ENCODE measurements around the gene CYP21A2. TPM values are rescaled to one million over a fixed set of nuclear protein-coding genes. Genes with fewer than 3 reads are reported as not detected.
"Not testable (repeated sequence)": the region's sequence is repeated elsewhere in the genome, so short reads cannot be mapped to it uniquely, and the experiment has no call there.

Gene CYP21A2
- total RNA-seq, 2 experiments from 2014 or later, result not detected

DNA sequence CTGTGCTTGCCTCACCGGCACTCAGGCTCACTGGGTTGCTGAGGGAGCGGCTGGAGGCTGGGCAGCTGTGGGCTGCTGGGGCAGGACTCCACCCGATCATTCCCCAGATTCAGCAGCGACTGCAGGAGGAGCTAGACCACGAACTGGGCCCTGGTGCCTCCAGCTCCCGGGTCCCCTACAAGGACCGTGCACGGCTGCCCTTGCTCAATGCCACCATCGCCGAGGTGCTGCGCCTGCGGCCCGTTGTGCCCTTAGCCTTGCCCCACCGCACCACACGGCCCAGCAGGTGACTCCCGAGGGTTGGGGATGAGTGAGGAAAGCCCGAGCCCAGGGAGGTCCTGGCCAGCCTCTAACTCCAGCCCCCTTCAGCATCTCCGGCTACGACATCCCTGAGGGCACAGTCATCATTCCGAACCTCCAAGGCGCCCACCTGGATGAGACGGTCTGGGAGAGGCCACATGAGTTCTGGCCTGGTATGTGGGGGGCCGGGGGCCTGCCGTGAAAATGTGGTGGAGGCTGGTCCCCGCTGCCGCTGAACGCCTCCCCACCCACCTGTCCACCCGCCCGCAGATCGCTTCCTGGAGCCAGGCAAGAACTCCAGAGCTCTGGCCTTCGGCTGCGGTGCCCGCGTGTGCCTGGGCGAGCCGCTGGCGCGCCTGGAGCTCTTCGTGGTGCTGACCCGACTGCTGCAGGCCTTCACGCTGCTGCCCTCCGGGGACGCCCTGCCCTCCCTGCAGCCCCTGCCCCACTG is 2.3 kb downstream of the CYP21A2 start:
- POLR2A ChIA-PET; CTCF ChIA-PET (ENCODE audit: unreplicated experiment); H2AFZ ChIP-seq (ENCODE audit: low read length); H3K27ac ChIP-seq (ENCODE audit: low read depth, low read length, poor library complexity, severe bottlenecking); H3K4me1 ChIP-seq (ENCODE audit: insufficient read depth, low read length, poor library complexity, severe bottlenecking); H3K36me3 ChIP-seq (ENCODE audit: insufficient read depth, low read length); H3K9me2 ChIP-seq (ENCODE audit: insufficient read depth, low read length); H3K79me2 ChIP-seq (ENCODE audit: insufficient read depth, low read depth, low read length); H3K9me3 ChIP-seq (ENCODE audit: low read length); H4K20me1 ChIP-seq (ENCODE audit: insufficient read depth, low read length); H3K4me3 ChIP-seq (ENCODE audit: low read depth, low read length, poor library complexity, severe bottlenecking); H3K4me2 ChIP-seq (ENCODE audit: low read length); intact Hi-C loops (cut with micrococcal nuclease; ENCODE audit: unreplicated experiment); DNase-seq (ENCODE audit: low spot score); BruUV-seq (replicated peaks): not testable (repeated sequence)

DNA sequence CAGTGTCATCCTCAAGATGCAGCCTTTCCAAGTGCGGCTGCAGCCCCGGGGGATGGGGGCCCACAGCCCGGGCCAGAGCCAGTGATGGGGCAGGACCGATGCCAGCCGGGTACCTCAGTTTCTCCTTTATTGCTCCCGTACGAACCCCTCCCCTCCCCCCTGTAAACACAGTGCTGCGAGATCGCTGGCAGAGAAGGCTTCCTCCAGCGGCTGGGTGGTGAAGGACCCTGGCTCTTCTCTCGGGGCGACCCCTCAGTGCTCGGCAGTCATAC is 2.8 kb downstream of the CYP21A2 start:
- CTCF ChIA-PET (ENCODE audit: unreplicated experiment); DNase-seq (ENCODE audit: low spot score); H3K4me3 ChIP-seq (ENCODE audit: low read depth, low read length, poor library complexity, severe bottlenecking); H3K4me2 ChIP-seq (ENCODE audit: low read length); H3K27ac ChIP-seq (ENCODE audit: low read depth, low read length, poor library complexity, severe bottlenecking); H4K20me1 ChIP-seq (ENCODE audit: insufficient read depth, low read length); H3K9me3 ChIP-seq (ENCODE audit: low read length); H3K9me2 ChIP-seq (ENCODE audit: insufficient read depth, low read length); H3K36me3 ChIP-seq (ENCODE audit: insufficient read depth, low read length); intact Hi-C loops (cut with micrococcal nuclease; ENCODE audit: unreplicated experiment); H3K4me1 ChIP-seq (ENCODE audit: insufficient read depth, low read length, poor library complexity, severe bottlenecking); BruUV-seq (replicated peaks); H2AFZ ChIP-seq (ENCODE audit: low read length); H3K79me2 ChIP-seq (ENCODE audit: insufficient read depth, low read depth, low read length); POLR2A ChIA-PET: not testable (repeated sequence)

DNA sequence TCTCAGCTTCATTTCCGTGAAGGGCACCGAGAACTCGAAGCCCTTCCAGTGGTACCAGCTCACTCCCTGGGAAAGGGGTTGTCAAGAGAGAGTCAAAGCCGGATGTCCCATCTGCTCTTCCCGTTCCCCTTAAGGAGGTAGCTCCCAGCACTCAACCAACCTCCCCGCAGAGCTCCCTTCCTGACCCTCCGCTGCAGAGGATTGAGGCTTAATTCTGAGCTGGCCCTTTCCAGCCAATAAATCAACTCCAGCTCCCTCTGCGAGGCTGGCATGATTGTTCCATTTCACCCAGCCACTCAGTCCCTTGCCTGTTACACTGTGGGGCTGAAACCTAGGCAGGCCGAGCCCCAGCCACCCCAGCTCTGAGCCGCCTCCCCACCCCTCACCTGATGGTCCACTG is 3.2 kb downstream of the CYP21A2 start:
- H3K4me1 ChIP-seq (ENCODE audit: insufficient read depth, low read length, poor library complexity, severe bottlenecking); H3K79me2 ChIP-seq (ENCODE audit: insufficient read depth, low read depth, low read length); DNase-seq (ENCODE audit: low spot score); intact Hi-C loops (cut with micrococcal nuclease; ENCODE audit: unreplicated experiment); H3K4me2 ChIP-seq (ENCODE audit: low read length); H3K27ac ChIP-seq (ENCODE audit: low read depth, low read length, poor library complexity, severe bottlenecking); H3K36me3 ChIP-seq (ENCODE audit: insufficient read depth, low read length); POLR2A ChIA-PET; BruUV-seq (replicated peaks); H3K4me3 ChIP-seq (ENCODE audit: low read depth, low read length, poor library complexity, severe bottlenecking); H3K9me3 ChIP-seq (ENCODE audit: low read length); H3K9me2 ChIP-seq (ENCODE audit: insufficient read depth, low read length); H4K20me1 ChIP-seq (ENCODE audit: insufficient read depth, low read length); CTCF ChIA-PET (ENCODE audit: unreplicated experiment); H2AFZ ChIP-seq (ENCODE audit: low read length): not testable (repeated sequence)

DNA sequence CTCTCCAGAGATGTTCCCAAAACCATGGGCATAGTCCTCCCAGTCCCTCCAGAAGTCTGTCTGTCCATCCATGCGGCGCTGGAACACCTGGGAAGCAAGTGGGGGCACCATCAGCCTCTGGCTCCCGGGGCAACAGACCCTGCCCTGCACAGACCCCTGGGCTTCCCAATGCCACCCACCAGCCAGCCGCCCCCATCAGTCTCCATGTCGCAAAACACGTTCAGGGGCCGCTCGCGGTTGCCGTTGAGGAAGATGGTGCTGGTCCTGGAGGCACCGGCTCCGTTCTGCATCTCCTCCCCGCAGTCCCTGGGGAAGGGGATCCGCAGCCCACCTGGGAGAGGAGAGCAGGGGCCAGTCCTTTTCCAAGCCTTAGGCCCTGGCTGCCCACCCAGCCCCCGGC is 4.1 kb downstream of the CYP21A2 start:
- H2AFZ ChIP-seq (ENCODE audit: low read length); H3K4me1 ChIP-seq (ENCODE audit: insufficient read depth, low read length, poor library complexity, severe bottlenecking); CTCF ChIA-PET (ENCODE audit: unreplicated experiment); POLR2A ChIA-PET; DNase-seq (ENCODE audit: low spot score); H3K27ac ChIP-seq (ENCODE audit: low read depth, low read length, poor library complexity, severe bottlenecking); H3K36me3 ChIP-seq (ENCODE audit: insufficient read depth, low read length); intact Hi-C loops (cut with micrococcal nuclease; ENCODE audit: unreplicated experiment); H3K4me3 ChIP-seq (ENCODE audit: low read depth, low read length, poor library complexity, severe bottlenecking); H3K4me2 ChIP-seq (ENCODE audit: low read length); H3K79me2 ChIP-seq (ENCODE audit: insufficient read depth, low read depth, low read length); H4K20me1 ChIP-seq (ENCODE audit: insufficient read depth, low read length); BruUV-seq (replicated peaks); H3K9me2 ChIP-seq (ENCODE audit: insufficient read depth, low read length); H3K9me3 ChIP-seq (ENCODE audit: low read length): not testable (repeated sequence)

DNA sequence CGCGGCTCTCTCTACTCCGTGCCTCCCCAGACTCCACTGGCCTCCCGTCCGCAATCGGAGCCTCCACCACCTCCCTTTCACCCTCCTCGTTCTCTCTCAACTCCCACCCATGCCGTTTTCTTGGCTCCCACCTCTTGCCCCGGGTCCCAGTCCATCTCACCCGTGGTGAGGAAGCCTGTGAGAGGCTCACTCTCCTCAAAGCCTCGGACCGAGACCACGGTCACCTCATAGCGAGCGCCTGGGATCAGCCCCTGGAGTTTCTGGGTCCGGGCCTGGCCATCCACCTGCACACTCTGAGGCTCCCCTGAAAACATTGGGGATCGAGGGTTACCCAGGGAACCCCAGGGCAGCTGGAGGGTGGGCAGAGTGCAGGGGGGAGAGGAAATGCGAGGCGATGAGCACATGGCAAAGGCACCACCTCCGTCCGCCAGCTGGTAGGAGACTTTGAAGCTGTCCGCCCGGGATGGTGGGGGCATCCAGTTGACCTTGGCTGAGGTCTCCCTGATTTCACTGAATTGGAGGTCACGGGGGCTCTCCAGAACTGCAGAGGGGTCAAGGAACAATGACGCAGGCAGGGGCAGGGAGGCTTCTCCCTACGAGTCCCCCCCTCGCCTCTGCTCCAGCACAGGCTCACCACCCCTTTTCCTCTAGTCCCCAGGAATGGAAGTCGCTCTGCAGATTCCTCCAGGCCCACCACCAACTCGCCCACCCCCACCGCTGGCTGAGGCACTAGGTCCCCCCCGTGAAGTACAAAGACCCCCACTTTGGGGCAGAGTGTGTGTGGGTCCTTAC is 5.6 kb downstream of the CYP21A2 start:
- H3K4me1 ChIP-seq (ENCODE audit: insufficient read depth, low read length, poor library complexity, severe bottlenecking); H4K20me1 ChIP-seq (ENCODE audit: insufficient read depth, low read length); DNase-seq (ENCODE audit: low spot score); H3K4me2 ChIP-seq (ENCODE audit: low read length); H3K27ac ChIP-seq (ENCODE audit: low read depth, low read length, poor library complexity, severe bottlenecking); H3K4me3 ChIP-seq (ENCODE audit: low read depth, low read length, poor library complexity, severe bottlenecking); H3K79me2 ChIP-seq (ENCODE audit: insufficient read depth, low read depth, low read length); H3K9me3 ChIP-seq (ENCODE audit: low read length); POLR2A ChIA-PET; BruUV-seq (replicated peaks); CTCF ChIA-PET (ENCODE audit: unreplicated experiment); H3K36me3 ChIP-seq (ENCODE audit: insufficient read depth, low read length); H2AFZ ChIP-seq (ENCODE audit: low read length); H3K9me2 ChIP-seq (ENCODE audit: insufficient read depth, low read length); intact Hi-C loops (cut with micrococcal nuclease; ENCODE audit: unreplicated experiment): not testable (repeated sequence)

DNA sequence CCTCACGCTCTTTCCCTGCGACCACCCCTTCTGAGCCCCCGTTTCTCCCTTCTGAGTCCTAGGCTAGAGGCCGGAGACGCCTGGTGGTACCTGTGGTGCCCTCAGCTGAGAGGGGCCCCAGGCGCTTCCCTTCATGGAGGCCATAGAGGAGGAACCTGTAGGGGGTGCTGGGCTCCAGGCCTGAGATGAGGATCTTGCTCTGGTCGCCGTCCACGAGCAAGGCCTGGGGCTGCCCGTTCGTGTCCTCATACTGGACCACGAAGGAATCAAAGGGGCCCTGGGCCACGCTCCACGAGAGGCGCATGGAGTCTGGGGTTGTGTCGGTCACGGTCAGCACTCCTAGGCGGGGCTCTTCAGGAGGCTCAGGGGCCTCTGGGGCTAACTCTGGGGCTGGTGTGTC is 6.7 kb downstream of the CYP21A2 start:
- H4K20me1 ChIP-seq (ENCODE audit: insufficient read depth, low read length); H2AFZ ChIP-seq (ENCODE audit: low read length); CTCF ChIA-PET (ENCODE audit: unreplicated experiment); H3K4me1 ChIP-seq (ENCODE audit: insufficient read depth, low read length, poor library complexity, severe bottlenecking); BruUV-seq (replicated peaks); H3K79me2 ChIP-seq (ENCODE audit: insufficient read depth, low read depth, low read length); H3K9me2 ChIP-seq (ENCODE audit: insufficient read depth, low read length); H3K4me3 ChIP-seq (ENCODE audit: low read depth, low read length, poor library complexity, severe bottlenecking); H3K4me2 ChIP-seq (ENCODE audit: low read length); DNase-seq (ENCODE audit: low spot score); intact Hi-C loops (cut with micrococcal nuclease; ENCODE audit: unreplicated experiment); POLR2A ChIA-PET; H3K9me3 ChIP-seq (ENCODE audit: low read length); H3K27ac ChIP-seq (ENCODE audit: low read depth, low read length, poor library complexity, severe bottlenecking); H3K36me3 ChIP-seq (ENCODE audit: insufficient read depth, low read length): not testable (repeated sequence)

All from OCI-LY7 (cell line).